PC-9 (cell line): ENCODE measurements around the gene SNRNP40.

Source experiments
- EZH2 ChIP-seq: fragments of 200-600 bp; sonication (generic); IDR thresholded peaks from 2 replicates; pipeline ENCODE4 v1.8.0; 2017; ENCODE audit warnings: antibody characterized with exemption, low read depth
- TF ChIP-seq, protein P1 (sequence below): fragments of 200-600 bp; sonication (generic); conservative IDR thresholded peaks from 2 replicates; pipeline ENCODE4 v1.6.1; 2017; ENCODE audit warnings: mixed run types, antibody characterized with exemption, mild to moderate bottlenecking, moderate library complexity

DNA sequence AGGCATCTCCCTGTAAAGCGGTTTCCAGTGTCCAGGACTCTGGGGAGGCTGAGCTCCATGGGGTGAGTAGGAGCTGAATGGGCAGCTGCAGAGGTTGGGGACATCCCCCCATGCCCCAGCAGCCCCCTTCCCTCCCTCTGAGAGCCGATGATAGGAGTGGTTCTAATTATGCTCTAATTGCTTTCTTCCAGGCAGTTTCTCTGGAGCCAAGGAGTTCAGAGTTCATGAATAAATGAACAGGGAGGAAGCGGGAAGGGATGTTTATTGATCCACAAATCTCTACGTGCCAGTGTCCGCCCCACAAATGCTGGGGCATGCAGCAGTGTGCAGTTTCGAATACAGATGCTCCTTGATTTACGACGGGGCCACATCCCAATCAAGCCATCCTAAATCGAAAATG is 72.5 kb downstream of the SNRNP40 start:
- TF ChIP-seq, protein P1, sequence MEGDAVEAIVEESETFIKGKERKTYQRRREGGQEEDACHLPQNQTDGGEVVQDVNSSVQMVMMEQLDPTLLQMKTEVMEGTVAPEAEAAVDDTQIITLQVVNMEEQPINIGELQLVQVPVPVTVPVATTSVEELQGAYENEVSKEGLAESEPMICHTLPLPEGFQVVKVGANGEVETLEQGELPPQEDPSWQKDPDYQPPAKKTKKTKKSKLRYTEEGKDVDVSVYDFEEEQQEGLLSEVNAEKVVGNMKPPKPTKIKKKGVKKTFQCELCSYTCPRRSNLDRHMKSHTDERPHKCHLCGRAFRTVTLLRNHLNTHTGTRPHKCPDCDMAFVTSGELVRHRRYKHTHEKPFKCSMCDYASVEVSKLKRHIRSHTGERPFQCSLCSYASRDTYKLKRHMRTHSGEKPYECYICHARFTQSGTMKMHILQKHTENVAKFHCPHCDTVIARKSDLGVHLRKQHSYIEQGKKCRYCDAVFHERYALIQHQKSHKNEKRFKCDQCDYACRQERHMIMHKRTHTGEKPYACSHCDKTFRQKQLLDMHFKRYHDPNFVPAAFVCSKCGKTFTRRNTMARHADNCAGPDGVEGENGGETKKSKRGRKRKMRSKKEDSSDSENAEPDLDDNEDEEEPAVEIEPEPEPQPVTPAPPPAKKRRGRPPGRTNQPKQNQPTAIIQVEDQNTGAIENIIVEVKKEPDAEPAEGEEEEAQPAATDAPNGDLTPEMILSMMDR: no peak
- TF ChIP-seq EZH2: no peak
